Measurements from ENCODE around the gene EDIL3. TPM values are rescaled to one million over a fixed set of nuclear protein-coding genes. Genes with fewer than 3 reads are reported as not detected.

The EDIL3 gene
- total RNA-seq, 2 experiments from 2014 or later: not detected

DNA sequence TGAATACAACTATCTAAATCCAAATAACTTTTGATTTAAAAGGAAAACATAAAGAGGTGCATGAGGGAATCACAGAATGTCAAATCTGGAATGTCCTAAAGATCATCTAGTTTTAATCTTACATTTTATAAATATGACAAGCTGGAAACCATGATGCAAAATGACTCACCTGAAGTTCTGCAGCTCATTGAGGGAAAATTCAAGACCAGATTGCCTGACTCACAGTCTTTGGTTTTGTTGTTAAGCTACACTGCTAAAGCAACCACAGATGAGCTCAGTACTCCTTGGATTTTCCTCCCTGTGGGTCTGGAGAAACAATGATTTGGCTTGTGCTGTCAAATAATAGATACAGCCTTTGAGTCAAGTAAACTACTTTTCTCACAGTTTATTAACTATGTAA, 19.1 kb upstream of the EDIL3 start:
- H3K27ac ChIP-seq (ENCODE audit: low read depth in 1 of 2, low read length in 2 of 2): no peak overlapping the region
- ChIA-PET CTCF (no interaction called here), POLR2A (no interaction called here)
- Mint-ChIP-seq H3K4me3 (no peak overlapping the region), H3K4me1 (ENCODE audit: low read depth) (no peaks in the 10 kb centered on the region), H3K27me3 (no peaks in the 10 kb centered on the region), H3K9me3 (no peaks in the 10 kb centered on the region), H3K36me3 (ENCODE audit: low read depth) (no peaks in the 10 kb centered on the region), H3K27ac (no peak overlapping the region)
- no peaks in the 10 kb centered on the region for H3K36me3 ChIP-seq (ENCODE audit: insufficient read depth, low read length)
- no peaks in the 10 kb centered on the region for H3K4me1 ChIP-seq (ENCODE audit: insufficient read depth, low read length)
- H3K9me3 ChIP-seq (ENCODE audit: control insufficient read depth in 1 of 2, insufficient read depth in 1 of 2, low read length in 2 of 2): no peaks in the 10 kb centered on the region
- ATAC-seq (ENCODE audit: poor library complexity) (no peak), DNase-seq (no peak)
- H3K27me3 ChIP-seq (ENCODE audit: control insufficient read depth in 1 of 2, insufficient read depth in 2 of 2, low read length in 2 of 2): no peaks in the 10 kb centered on the region
- H3K4me3 ChIP-seq (ENCODE audit: low read length): no peak overlapping the region
- intact Hi-C loops (cut with DNase I, micrococcal nuclease): no loop called here
- TF ChIP-seq, protein P1, sequence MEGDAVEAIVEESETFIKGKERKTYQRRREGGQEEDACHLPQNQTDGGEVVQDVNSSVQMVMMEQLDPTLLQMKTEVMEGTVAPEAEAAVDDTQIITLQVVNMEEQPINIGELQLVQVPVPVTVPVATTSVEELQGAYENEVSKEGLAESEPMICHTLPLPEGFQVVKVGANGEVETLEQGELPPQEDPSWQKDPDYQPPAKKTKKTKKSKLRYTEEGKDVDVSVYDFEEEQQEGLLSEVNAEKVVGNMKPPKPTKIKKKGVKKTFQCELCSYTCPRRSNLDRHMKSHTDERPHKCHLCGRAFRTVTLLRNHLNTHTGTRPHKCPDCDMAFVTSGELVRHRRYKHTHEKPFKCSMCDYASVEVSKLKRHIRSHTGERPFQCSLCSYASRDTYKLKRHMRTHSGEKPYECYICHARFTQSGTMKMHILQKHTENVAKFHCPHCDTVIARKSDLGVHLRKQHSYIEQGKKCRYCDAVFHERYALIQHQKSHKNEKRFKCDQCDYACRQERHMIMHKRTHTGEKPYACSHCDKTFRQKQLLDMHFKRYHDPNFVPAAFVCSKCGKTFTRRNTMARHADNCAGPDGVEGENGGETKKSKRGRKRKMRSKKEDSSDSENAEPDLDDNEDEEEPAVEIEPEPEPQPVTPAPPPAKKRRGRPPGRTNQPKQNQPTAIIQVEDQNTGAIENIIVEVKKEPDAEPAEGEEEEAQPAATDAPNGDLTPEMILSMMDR (IDR thresholded peaks at IDR 0.05): no peak

DNA sequence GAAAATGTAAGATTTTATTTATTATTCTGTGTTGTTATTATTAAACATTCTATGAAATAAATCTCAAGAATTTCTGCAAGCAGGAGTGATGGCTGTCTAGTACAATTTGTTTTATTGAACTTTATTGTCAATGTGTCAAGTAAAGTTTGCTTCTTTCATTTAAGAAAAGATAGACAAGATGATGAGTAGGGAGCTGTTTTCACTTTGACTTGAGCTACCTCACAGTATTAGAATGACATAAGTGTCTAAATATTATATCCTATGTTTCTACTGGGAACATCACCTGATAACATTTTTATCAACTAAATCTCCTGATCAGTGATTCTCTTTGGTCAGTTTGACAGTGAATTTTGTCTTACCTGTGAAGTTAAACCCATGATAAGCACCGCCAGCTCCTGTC, 12.7 kb upstream of the EDIL3 start:
- TF ChIP-seq, protein P1 (IDR thresholded peaks at IDR 0.05): no peak
- CTCF ChIA-PET: no interaction called here

DNA sequence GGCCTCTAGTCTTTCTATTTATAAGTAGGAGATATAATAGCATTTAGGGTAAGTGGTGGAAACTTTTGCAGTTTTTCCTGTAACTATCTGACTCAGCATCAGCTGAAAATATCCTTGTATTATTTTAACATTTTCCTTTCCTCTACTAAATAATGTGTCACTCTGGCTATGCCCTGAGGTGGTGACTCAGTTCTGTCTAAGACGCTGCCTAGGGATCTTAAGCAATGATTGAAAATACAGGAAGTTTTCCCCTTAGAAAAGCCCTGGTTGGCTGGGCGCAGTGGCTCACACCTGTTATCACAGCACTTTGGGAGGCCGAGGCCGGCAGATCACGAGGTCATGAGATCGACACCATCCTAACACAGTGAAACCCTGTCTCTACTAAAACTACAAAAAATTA, 9.3 kb upstream of the EDIL3 start:
- Histone ChIP-seq H3K27ac (ENCODE audit: low read depth in 1 of 2, low read length in 2 of 2) (no peak overlapping the region), H3K4me3 (ENCODE audit: low read length) (no peak overlapping the region), H3K9me3 (ENCODE audit: control insufficient read depth in 1 of 2, insufficient read depth in 1 of 2, low read length in 2 of 2) (peaks cover 0 to 6% of the 10 kb centered on the region in 2 experiments), H3K27me3 (ENCODE audit: control insufficient read depth in 1 of 2, insufficient read depth in 2 of 2, low read length in 2 of 2) (no peaks in the 10 kb centered on the region), H3K36me3 (ENCODE audit: insufficient read depth, low read length) (no peaks in the 10 kb centered on the region), H3K4me1 (ENCODE audit: insufficient read depth, low read length) (no peaks in the 10 kb centered on the region)
- DNase-seq (no peak), ATAC-seq (ENCODE audit: poor library complexity) (no peak)
- ChIA-PET POLR2A (no interaction called here), CTCF (no interaction called here)
- intact Hi-C loops (cut with DNase I, micrococcal nuclease): no loop called here
- no peak overlapping the region for H3K4me3 Mint-ChIP-seq
- peaks cover 5% of the 10 kb centered on the region for H3K9me3 Mint-ChIP-seq
- no peak overlapping the region for H3K27ac Mint-ChIP-seq
- H3K27me3 Mint-ChIP-seq: peaks cover 5% of the 10 kb centered on the region
- no peaks in the 10 kb centered on the region for H3K36me3 Mint-ChIP-seq (ENCODE audit: low read depth)
- H3K4me1 Mint-ChIP-seq (ENCODE audit: low read depth): no peaks in the 10 kb centered on the region
- TF ChIP-seq, protein P1 (IDR thresholded peaks at IDR 0.05): no peak

More for the DNA sequence above, 12.7 kb upstream of the EDIL3 start:
- peaks cover 2% of the 10 kb centered on the region for H3K9me3 Mint-ChIP-seq
- DNase-seq (no peak), ATAC-seq (ENCODE audit: poor library complexity) (no peak)
- Histone ChIP-seq H3K36me3 (ENCODE audit: insufficient read depth, low read length) (no peaks in the 10 kb centered on the region), H3K9me3 (ENCODE audit: control insufficient read depth in 1 of 2, insufficient read depth in 1 of 2, low read length in 2 of 2) (peaks cover 0 to 6% of the 10 kb centered on the region in 2 experiments), H3K4me3 (ENCODE audit: low read length) (no peak overlapping the region), H3K27ac (ENCODE audit: low read depth in 1 of 2, low read length in 2 of 2) (no peak overlapping the region), H3K4me1 (ENCODE audit: insufficient read depth, low read length) (no peaks in the 10 kb centered on the region), H3K27me3 (ENCODE audit: control insufficient read depth in 1 of 2, insufficient read depth in 2 of 2, low read length in 2 of 2) (no peaks in the 10 kb centered on the region)
- no peak overlapping the region for H3K27ac Mint-ChIP-seq
- no peaks in the 10 kb centered on the region for H3K36me3 Mint-ChIP-seq (ENCODE audit: low read depth)
- H3K27me3 Mint-ChIP-seq: no peaks in the 10 kb centered on the region
- POLR2A ChIA-PET: no interaction called here
- intact Hi-C loops (cut with DNase I, micrococcal nuclease): no loop called here
- no peaks in the 10 kb centered on the region for H3K4me1 Mint-ChIP-seq (ENCODE audit: low read depth)
- H3K4me3 Mint-ChIP-seq: no peak overlapping the region

All from CD4-positive, alpha-beta T cell (primary cell).